Activated T-cell treated with anti-CD3 and anti-CD28 coated beads, Interleukin-2, amount 50 U/mL, for 72 hours (primary cell): ENCODE results near the gene RNF212B. TPM values are rescaled to one million over a fixed set of nuclear protein-coding genes. Genes with fewer than 3 reads are reported as not detected.

ENCODE experiments used
- ATAC-seq, 2 donors: fragments of 150-1000 bp; cut with Tn5 transposase; replicated peaks in 1 of 2; 2 replicates each; pipeline ENCODE4 v1.10.0; 2021; ENCODE audit warnings: moderate library complexity in 2 of 2, mild to moderate bottlenecking in 1 of 2
- DNase-seq, 2 donors: peaks; one replicate each; pipeline ENCODE4 v3.0.0; 2021 to 2022; ENCODE audit warnings: mixed read lengths in 1 of 2
- H3K27ac Mint-ChIP-seq: one replicate; pipeline ENCODE4 v1.8.0; 2022; ENCODE audit warnings: mild to moderate bottlenecking, moderate library complexity, mixed read lengths
- H3K27me3 Mint-ChIP-seq: one replicate; pipeline ENCODE4 v1.8.0; 2022; ENCODE audit warnings: low read depth, mixed read lengths
- H3K36me3 Mint-ChIP-seq, 2 donors: one replicate each; pipeline ENCODE4 v1.8.0; 2022; ENCODE audit warnings: mixed read lengths in 2 of 2, mild to moderate bottlenecking in 1 of 2; ENCODE audit not compliant: insufficient read depth in 2 of 2
- H3K4me1 Mint-ChIP-seq: one replicate; pipeline ENCODE4 v1.8.0; 2022; ENCODE audit warnings: low read depth, mixed read lengths
- H3K4me3 Mint-ChIP-seq, 2 donors: one replicate each; pipeline ENCODE4 v1.8.0; 2022; ENCODE audit warnings: mild to moderate bottlenecking in 2 of 2, mixed read lengths in 2 of 2, moderate library complexity in 2 of 2
- H3K9me3 Mint-ChIP-seq, 2 donors: one replicate each; pipeline ENCODE4 v1.8.0; 2022; ENCODE audit warnings: mixed read lengths in 2 of 2
- total RNA-seq, 2 donors: library from RNA; stranded (reverse); gene quantifications; one replicate each; pipeline ENCODE4 v1.2.3, GENCODE V29; 2022

The RNF212B gene
- total RNA-seq, 2 donors from 2014 or later: not detected

DNA sequence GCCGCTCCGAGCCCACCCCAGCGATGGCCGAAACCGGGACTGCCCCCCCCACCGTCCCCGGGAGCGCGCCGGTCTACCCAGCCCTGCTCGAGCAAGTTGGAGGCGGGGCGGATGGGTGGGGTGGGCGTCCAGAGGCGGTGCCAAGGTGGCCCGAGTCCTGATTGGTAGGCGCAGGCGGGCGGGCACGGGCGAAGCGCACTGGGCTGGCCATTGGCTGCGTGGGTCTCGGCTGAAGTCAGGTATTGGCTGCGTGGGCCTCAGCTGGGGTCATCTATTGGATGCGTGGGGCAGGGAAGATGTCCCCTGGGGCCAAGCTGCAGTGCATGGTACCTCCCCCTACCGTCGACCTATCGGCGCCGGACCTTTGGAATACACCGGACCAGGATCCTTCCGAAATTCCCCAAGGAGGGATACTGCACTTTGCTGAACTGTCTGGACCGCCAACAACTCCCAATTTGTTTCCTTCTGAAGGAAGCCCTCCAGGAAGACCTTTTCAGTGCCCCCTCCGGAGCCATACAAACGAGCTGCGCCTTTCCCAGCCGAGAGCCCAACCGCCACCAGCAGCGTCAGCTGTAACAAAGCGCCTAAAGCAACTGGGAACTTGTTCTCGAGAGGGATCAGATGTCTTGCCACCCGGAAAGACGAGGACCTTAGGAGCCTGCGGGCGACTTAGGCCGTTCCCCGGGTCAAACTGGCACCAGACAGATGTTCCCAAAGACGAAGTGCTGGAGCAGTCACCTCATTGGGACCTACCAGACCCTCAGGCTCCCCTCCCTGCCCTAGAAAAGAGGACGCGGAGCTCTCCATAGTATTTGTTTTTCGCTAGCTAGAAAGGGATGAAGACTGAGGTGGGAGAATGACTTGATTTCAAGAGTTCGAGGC lies 48.5 kb downstream of the RNF212B start, which contains the start of gene HOMEZ:
Gene HOMEZ (minus strand): TSS at position 113 of the 882 bp plus-strand sequence. CDS start 180 bp downstream, outside the sequence.
- Mint-ChIP-seq H3K9me3 (no peaks in the 10 kb centered on the region), H3K4me1 (peaks cover 26% of the 10 kb centered on the region), H3K27me3 (no peaks in the 10 kb centered on the region), H3K27ac (peak within 1 kb of the TSS; percentile 94), H3K4me3 (peak within 1 kb of the TSS; percentile 94 to 97), H3K36me3 (peaks cover 2% of the 10 kb centered on the region in 2 donors)
- peak; percentile 98 for ATAC-seq
- DNase-seq: peak; percentile 99

DNA sequence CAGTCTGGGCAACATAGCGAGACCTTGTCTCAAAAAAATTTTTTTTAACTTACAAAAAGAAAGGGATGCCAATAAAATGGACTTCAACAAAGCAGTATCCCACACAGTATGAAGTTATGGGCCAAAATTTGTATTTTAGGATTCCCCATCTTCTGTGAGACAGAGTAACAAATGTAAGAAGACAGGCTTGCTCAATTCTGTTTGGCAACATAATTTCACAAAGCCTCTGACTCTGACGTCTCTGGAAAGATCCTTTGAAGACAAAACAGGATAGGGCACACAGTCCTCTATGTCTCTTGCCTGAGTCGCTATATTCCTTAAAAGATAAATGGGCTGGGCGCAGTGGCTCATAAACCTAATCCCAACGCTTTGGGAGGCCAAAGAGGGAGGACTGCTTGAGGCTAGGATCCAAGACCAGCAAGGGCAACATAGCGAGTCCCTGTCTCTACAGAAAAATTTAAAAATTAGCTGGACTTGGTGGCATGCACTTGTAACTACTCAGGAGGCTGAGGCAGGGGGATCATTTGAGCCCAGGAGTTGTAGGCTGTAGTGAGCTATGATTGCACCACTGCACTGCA lies 49.3 kb downstream of the RNF212B start:
- H3K27ac Mint-ChIP-seq: peak overlapping the region; percentile 92
- no peaks in the 10 kb centered on the region for H3K9me3 Mint-ChIP-seq
- H3K36me3 Mint-ChIP-seq: peaks cover 2% of the 10 kb centered on the region in 2 donors
- ATAC-seq: no peak
- H3K4me3 Mint-ChIP-seq: peak overlapping the region; percentile 94 to 97
- DNase-seq: no peak
- no peaks in the 10 kb centered on the region for H3K27me3 Mint-ChIP-seq
- peaks cover 26% of the 10 kb centered on the region for H3K4me1 Mint-ChIP-seq

GRCh38 chr14:23294734-23295561 lies 57.2 kb downstream of the RNF212B start:
- ATAC-seq (peak; percentile 84 to 87), DNase-seq (peak; percentile 61 to 64)
- Mint-ChIP-seq H3K27ac (peak overlapping the region; percentile 68), H3K36me3 (no peaks in the 10 kb centered on the region), H3K9me3 (no peaks in the 10 kb centered on the region), H3K4me1 (peaks cover 22% of the 10 kb centered on the region), H3K27me3 (no peaks in the 10 kb centered on the region), H3K4me3 (peak overlapping the region; percentile 47 to 61)

DNA sequence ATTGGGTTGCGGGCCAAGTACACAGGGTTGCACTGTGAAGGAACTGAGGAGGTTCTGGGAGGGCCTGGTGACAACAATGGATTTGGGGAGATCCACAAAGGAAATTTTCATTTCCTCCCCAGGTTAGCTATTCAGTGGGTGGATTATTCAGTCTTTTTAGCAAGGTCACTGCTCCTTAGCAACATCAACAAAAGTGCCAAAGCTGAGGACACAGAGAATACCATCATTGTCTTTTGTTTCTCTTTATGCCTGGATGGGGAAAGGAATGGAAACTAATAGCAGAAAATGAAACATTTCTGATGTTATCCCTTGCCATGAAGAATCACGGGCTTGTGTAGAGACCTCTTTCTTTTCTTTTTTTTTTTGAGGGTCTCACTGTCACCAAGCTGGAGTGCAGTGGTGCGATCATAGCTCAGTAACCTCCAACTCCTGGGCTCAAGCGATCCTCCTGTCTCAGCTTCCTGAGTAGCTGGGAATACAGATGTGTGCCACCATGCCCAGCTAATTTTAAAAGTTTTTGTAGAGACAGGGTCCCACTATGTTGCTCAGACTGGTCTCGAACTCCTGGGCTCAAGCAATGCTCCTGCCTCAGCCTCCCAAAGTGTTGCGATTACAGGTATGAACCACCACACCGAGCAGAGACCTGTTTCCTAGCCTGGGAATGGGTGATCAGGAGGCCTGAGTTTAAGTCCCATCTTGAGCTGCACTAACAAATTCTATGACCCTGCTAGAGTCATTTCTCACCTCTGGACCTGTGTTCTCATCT lies 58.5 kb downstream of the RNF212B start:
- no peak for ATAC-seq
- Mint-ChIP-seq H3K4me3 (no peak overlapping the region), H3K27me3 (no peaks in the 10 kb centered on the region), H3K36me3 (peaks cover 0 to 1% of the 10 kb centered on the region in 2 donors), H3K4me1 (peaks cover 29% of the 10 kb centered on the region), H3K9me3 (no peaks in the 10 kb centered on the region), H3K27ac (no peak overlapping the region)
- DNase-seq: no peak

DNA sequence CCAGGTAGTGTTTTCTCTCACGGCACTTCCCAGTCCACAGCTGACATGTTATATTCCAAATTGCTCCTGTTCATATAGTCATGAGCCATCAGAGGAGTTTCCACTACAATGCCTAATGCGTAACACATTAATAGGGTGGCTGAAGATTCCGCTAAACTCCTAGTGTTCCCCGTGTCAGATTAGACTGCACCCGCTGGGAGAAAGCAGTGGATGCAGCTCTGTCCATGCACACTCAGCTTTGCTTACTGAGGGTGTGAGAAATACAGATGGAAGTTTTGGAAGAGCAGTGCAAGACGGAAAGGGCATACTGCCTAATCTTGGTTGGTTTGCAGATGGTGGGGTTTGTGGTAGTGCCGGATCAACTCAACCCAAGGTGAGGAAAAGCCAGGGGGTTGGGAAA lies 59.4 kb downstream of the RNF212B start:
- ATAC-seq (no peak), DNase-seq (no peak)
- Mint-ChIP-seq H3K4me1 (peaks cover 29% of the 10 kb centered on the region), H3K27ac (no peak overlapping the region), H3K4me3 (no peak overlapping the region), H3K36me3 (peaks cover 0 to 1% of the 10 kb centered on the region in 2 donors), H3K9me3 (no peaks in the 10 kb centered on the region), H3K27me3 (no peaks in the 10 kb centered on the region)

DNA sequence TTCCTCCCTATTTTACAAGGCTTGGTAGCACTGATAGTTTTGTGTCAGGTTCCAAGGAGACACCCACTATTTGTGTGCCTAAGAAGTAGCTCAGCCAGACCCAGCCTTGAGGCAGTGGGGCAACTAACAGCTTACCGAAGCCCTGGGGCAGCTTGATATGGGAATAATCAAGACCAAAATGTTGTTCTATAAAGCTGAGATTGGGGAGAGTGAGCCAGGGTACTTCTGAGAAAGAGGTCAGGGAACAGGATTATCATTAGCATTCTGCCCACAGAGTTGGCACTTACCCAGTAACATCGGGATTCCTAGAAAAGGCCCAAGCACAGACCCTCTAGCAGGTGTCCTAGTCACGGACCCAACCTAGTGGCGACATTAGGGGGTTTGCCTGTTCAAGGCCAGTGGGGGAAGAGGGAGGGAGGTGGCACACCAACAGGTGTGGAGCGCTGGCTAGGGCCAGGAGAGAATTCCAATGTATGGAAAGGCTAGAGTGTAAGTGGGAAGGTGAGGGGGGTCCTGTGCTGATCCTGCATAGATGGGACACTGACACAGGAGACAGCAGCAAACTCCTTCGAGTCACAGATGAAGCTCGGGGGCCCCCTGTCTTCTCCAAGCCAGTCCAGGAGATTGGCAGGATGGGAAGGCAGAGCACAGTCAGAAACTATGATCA lies 60.0 kb downstream of the RNF212B start:
- DNase-seq (no peak), ATAC-seq (no peak)
- no peaks in the 10 kb centered on the region for H3K9me3 Mint-ChIP-seq
- H3K4me1 Mint-ChIP-seq: peaks cover 32% of the 10 kb centered on the region
- no peaks in the 10 kb centered on the region for H3K27me3 Mint-ChIP-seq
- peaks cover 1% of the 10 kb centered on the region in 2 donors for H3K36me3 Mint-ChIP-seq
- no peak overlapping the region for H3K27ac Mint-ChIP-seq
- no peak overlapping the region for H3K4me3 Mint-ChIP-seq

GRCh38 chr14:23299211-23299957 lies 61.6 kb downstream of the RNF212B start:
- no peak for DNase-seq

DNA sequence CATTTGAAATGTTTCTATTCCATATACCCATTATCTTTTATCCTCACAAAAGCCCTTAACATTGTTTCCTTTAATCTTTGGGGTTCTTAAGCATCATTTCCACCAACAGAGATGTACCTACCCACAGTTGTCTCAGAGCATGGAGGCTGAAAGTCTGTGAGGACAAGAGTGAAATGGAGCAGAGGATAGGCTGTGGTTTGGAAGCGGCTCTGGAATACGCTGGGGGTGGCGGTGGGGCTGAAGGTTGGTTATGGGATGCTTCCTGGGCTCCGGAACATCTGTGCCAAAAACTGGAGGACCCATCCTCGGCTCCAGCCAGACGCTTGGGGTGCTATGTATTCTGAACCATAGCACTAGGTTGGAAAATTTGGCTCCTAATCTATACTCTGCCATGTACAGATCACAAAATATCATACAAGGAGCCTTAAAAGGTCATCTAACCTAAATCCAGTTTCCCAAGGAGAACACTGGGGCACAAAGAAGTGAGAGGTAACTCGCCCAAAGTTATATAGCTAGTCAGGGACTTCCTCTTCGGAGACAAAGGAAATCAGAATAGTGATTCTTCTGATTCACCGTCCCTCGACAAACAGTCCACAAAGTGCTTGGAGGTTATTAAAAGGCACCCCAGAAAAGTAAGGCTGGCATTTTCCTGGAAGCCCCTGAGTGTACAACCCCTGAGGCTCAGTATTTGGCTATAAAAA lies 62.4 kb downstream of the RNF212B start:
- peak overlapping the region; percentile 93 to 97 for H3K4me3 Mint-ChIP-seq
- H3K27me3 Mint-ChIP-seq: peaks cover 6% of the 10 kb centered on the region
- H3K4me1 Mint-ChIP-seq: peaks cover 27% of the 10 kb centered on the region
- ATAC-seq (no peak), DNase-seq (no peak)
- peak overlapping the region; percentile 98 for H3K27ac Mint-ChIP-seq
- peaks cover 1% of the 10 kb centered on the region in 2 donors for H3K36me3 Mint-ChIP-seq
- no peaks in the 10 kb centered on the region for H3K9me3 Mint-ChIP-seq

More at GRCh38 chr14:23299211-23299957, 61.6 kb downstream of the RNF212B start:
- peak overlapping the region; percentile 79 for H3K27ac Mint-ChIP-seq
- H3K27me3 Mint-ChIP-seq: no peaks in the 10 kb centered on the region
- peaks cover 1% of the 10 kb centered on the region in 2 donors for H3K36me3 Mint-ChIP-seq
- peaks cover 33% of the 10 kb centered on the region for H3K4me1 Mint-ChIP-seq
- ATAC-seq: no peak
- H3K9me3 Mint-ChIP-seq: no peaks in the 10 kb centered on the region
- H3K4me3 Mint-ChIP-seq: peak overlapping the region in 1 of 2 donors; percentile 93

GRCh38 chr14:23300687-23301223 lies 63.0 kb downstream of the RNF212B start:
- ATAC-seq: no peak
- peak overlapping the region; percentile 93 to 97 for H3K4me3 Mint-ChIP-seq
- H3K27me3 Mint-ChIP-seq: peaks cover 12% of the 10 kb centered on the region
- H3K27ac Mint-ChIP-seq: peak overlapping the region; percentile 98
- H3K4me1 Mint-ChIP-seq: peaks cover 22% of the 10 kb centered on the region
- DNase-seq: peak in 1 of 2 donors; percentile 20
- no peaks in the 10 kb centered on the region for H3K9me3 Mint-ChIP-seq
- peaks cover 1% of the 10 kb centered on the region in 2 donors for H3K36me3 Mint-ChIP-seq

GRCh38 chr14:23301288-23301968 lies 63.7 kb downstream of the RNF212B start:
- Mint-ChIP-seq H3K4me3 (peak overlapping the region; percentile 93 to 100), H3K4me1 (peaks cover 26% of the 10 kb centered on the region), H3K27me3 (peaks cover 18% of the 10 kb centered on the region), H3K9me3 (no peaks in the 10 kb centered on the region), H3K27ac (peak overlapping the region; percentile 98), H3K36me3 (peaks cover 1% of the 10 kb centered on the region in 2 donors)
- peak; percentile 98 to 99 for DNase-seq
- peak; percentile 83 to 85 for ATAC-seq
